Type B pancreatic cell (in vitro differentiated cells): ENCODE measurements around the gene PLA2G12A. TPM values are rescaled to one million over a fixed set of nuclear protein-coding genes. Genes with fewer than 3 reads are reported as not detected.
A peak's percentile ranks its signal among the peaks of the same experiment; 100 is the strongest.

Experiments used
- DNase-seq: peaks from one replicate; pipeline ENCODE4 v3.0.0; 2021; ENCODE audit warnings: mixed read lengths; ENCODE audit not compliant: unreplicated experiment; ENCODE audit errors: extremely low spot score
- H3K27ac Mint-ChIP-seq: 2 replicates; pipeline ENCODE4 v1.8.0; 2021; ENCODE audit warnings: mild to moderate bottlenecking, mixed read lengths
- H3K27me3 Mint-ChIP-seq: 2 replicates; pipeline ENCODE4 v1.8.0; 2021; ENCODE audit warnings: mixed read lengths
- H3K36me3 Mint-ChIP-seq: 2 replicates; pipeline ENCODE4 v1.8.0; 2021; ENCODE audit warnings: mixed read lengths
- H3K4me1 Mint-ChIP-seq: one replicate; pipeline ENCODE4 v1.8.0; 2021; ENCODE audit warnings: mixed read lengths; ENCODE audit not compliant: unreplicated experiment
- H3K4me3 Mint-ChIP-seq: 2 replicates; pipeline ENCODE4 v1.8.0; 2021; ENCODE audit warnings: mild to moderate bottlenecking, mixed read lengths
- H3K9me3 Mint-ChIP-seq: 2 replicates; pipeline ENCODE4 v1.8.0; 2021; ENCODE audit warnings: mixed read lengths
- CTCF ChIP-seq: fragments of 200-600 bp; sonication (generic); conservative IDR thresholded peaks from 2 replicates; pipeline ENCODE4 v1.5.0; 2021; ENCODE audit warnings: antibody characterized with exemption, mild to moderate bottlenecking
- total RNA-seq: library from RNA; stranded (reverse); gene quantifications from 2 replicates; pipeline ENCODE4 v1.2.1, GENCODE V29; 2021; ENCODE audit warnings: low replicate concordance

The PLA2G12A gene
- total RNA-seq, 1 donor from 2014 or later: 39.3 TPM

DNA sequence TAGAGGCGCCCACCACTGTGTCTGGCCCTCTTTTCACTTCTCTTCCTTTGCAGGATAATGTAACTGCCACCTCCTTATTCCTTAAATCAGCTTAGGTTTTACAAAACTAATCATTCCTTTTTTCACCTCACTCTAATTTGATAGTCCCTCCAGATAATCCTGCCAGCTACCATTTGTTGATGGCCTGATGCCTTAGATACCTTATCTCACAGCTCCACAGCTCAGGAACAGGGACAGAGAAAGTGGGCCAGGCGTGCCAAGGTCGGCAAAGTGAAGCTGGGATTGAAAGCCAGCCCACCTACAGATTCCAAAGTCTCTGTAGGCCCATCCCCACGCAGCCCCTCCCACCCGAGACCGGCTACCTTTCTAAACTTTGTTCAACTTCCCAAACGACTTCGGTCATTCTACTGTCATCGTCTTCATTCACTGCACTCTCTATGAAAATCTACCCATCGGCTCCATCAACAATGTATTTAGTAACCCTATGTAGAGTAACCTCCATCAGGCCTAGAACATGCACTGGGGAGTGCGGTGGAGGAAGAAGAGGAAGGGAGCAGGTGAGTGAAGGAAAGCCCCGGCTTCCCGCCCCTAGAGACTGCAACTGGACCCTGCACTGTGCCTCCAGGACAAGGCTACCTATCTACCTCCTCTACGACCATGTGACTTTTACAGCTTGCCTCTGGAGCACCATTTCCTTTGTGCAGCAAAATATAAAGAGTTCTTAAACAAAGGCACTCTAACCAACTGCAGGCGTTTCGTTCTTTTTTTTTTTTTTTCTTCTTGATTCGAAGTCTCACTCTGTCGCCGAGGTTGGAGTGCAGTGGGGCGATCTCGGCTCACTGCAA, 28.1 kb downstream of the PLA2G12A start:
- Mint-ChIP-seq H3K27me3 (no peaks in the 10 kb centered on the region), H3K36me3 (peaks cover 20% of the 10 kb centered on the region), H3K9me3 (no peaks in the 10 kb centered on the region), H3K27ac (peak overlapping the region; percentile 92), H3K4me1 (peaks cover 31% of the 10 kb centered on the region), H3K4me3 (peak overlapping the region; percentile 96)
- TF ChIP-seq CTCF: no peak
- no peak for DNase-seq

GRCh38 chr4:109699553-109700225, 30.2 kb downstream of the PLA2G12A start:
- H3K4me3 Mint-ChIP-seq: peak overlapping the region; percentile 27
- H3K4me1 Mint-ChIP-seq: peaks cover 31% of the 10 kb centered on the region
- H3K9me3 Mint-ChIP-seq: no peaks in the 10 kb centered on the region
- no peak for DNase-seq
- H3K27me3 Mint-ChIP-seq: no peaks in the 10 kb centered on the region
- peaks cover 26% of the 10 kb centered on the region for H3K36me3 Mint-ChIP-seq
- H3K27ac Mint-ChIP-seq: no peak overlapping the region
- no peak for TF ChIP-seq CTCF

DNA sequence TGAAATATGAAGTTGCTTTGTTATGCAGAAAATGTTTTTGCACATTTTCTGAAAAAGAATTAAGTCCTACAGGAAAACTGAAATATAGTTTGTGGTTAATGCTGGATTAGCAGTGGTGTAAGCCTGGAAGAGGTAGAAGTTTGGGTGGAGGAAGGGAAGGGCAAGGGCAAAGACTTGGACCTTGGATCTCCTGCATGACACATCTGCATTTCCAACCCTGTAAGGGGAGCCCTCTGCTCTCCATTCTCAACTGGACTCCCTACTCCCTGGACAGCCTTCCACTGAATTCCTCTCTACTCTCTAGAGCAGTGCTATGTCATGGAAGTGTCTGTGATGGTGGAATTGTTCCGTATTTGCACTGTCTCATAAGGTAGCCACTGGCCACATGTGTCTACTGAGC, 31.2 kb downstream of the PLA2G12A start:
- H3K36me3 Mint-ChIP-seq: peaks cover 30% of the 10 kb centered on the region
- no peak for DNase-seq
- no peak overlapping the region for H3K4me3 Mint-ChIP-seq
- no peak overlapping the region for H3K27ac Mint-ChIP-seq
- peaks cover 26% of the 10 kb centered on the region for H3K4me1 Mint-ChIP-seq
- no peaks in the 10 kb centered on the region for H3K9me3 Mint-ChIP-seq
- H3K27me3 Mint-ChIP-seq: no peaks in the 10 kb centered on the region
- no peak for TF ChIP-seq CTCF

DNA sequence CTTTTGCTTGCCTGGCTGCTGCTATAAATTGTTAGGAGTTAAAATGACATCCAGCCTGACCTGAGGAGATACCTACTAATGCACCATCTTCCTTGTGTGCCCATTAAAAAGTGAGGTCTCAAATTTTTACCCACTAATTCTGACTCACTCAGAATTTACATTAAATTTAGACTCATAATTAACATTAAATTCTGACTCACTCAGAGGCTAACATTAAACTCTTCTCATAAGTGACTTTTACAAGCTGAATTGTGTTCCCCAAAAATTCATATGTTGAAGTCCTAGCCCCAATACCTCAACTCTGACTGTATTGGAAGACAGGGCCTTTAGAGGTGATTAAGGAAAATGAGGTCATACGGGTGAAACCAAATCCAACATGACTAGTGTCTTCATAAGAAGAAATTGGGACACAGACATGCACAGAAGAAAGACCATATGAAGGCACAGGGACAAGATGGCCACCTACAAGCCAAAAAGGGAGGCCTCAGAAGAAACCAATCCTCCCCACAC, 38.4 kb downstream of the PLA2G12A start:
- Mint-ChIP-seq H3K4me1 (no peaks in the 10 kb centered on the region), H3K9me3 (no peaks in the 10 kb centered on the region), H3K36me3 (peaks cover 50% of the 10 kb centered on the region), H3K4me3 (no peak overlapping the region), H3K27ac (no peak overlapping the region), H3K27me3 (no peaks in the 10 kb centered on the region)
- no peak for DNase-seq
- TF ChIP-seq CTCF: no peak

DNA sequence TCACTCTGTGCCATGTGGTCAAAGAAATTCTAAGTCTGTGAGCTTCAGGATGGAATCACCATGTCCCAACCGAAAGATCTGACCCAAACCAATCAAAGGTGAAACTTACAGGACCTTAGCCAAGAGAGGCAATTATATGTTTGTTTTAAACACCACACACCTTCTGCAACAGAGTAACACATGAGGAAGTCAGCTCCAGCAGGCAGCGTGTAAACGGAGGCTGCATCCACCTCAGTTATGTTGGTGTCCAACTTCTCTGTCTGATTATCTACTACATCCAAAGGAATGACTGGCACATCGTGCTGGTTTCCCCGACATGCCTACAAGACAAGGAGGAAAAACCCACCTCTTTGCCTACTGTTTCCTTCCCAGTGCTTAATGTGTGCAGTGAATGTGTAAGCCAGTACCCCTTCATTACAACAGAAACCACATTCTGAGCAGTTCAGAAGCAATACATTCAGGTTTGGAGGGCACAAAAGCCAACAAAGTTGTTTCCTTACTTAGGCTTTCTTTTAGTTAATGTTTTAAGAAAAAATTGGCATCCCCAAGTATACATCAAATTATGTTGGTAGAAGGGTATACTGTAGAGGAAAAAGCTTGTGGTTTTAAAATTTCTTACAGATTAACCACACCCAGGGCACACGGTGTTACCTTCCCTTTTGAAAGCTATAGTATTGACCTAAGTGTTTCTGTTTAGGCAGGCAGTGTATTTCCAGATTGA, 39.0 kb downstream of the PLA2G12A start:
- Mint-ChIP-seq H3K9me3 (no peaks in the 10 kb centered on the region), H3K36me3 (peaks cover 45% of the 10 kb centered on the region), H3K27ac (no peak overlapping the region), H3K27me3 (no peaks in the 10 kb centered on the region), H3K4me1 (no peaks in the 10 kb centered on the region), H3K4me3 (no peak overlapping the region)
- DNase-seq: no peak
- no peak for TF ChIP-seq CTCF
